ENCODE measurements around the gene TBXAS1. TPM values are rescaled to one million over a fixed set of nuclear protein-coding genes. Genes with fewer than 3 reads are reported as not detected.

TBXAS1 gene
- total RNA-seq, 2 experiments from 2014 or later = 5.5 to 6.0 TPM

- no peaks in the 10 kb centered on the region for H3K9me3 Mint-ChIP-seq
- H3K4me3 ChIP-seq (ENCODE audit: low read length) = no peak overlapping the region
- ATAC-seq (ENCODE audit: poor library complexity) (no peak), DNase-seq (no peak)
- CTCF ChIA-PET = no interaction called here
- POLR2A ChIA-PET = no interaction called here
- no peak for TF ChIP-seq CTCF (IDR thresholded peaks at IDR 0.05)
- H3K4me3 Mint-ChIP-seq = no peak overlapping the region
- H3K36me3 ChIP-seq (ENCODE audit: insufficient read depth, low read length) = no peaks in the 10 kb centered on the region
- intact Hi-C loops (cut with DNase I, micrococcal nuclease) = no loop called here
- no peaks in the 10 kb centered on the region for H3K4me1 ChIP-seq (ENCODE audit: insufficient read depth, low read length)
- H3K4me1 Mint-ChIP-seq (ENCODE audit: low read depth) = no peaks in the 10 kb centered on the region
- H3K27ac Mint-ChIP-seq = no peak overlapping the region
- H3K27me3 Mint-ChIP-seq = no peaks in the 10 kb centered on the region
- H3K36me3 Mint-ChIP-seq (ENCODE audit: low read depth) = no peaks in the 10 kb centered on the region
- no peak overlapping the region for H3K27ac ChIP-seq (ENCODE audit: low read depth in 1 of 2, low read length in 2 of 2)
- no peaks in the 10 kb centered on the region for H3K9me3 ChIP-seq (ENCODE audit: control insufficient read depth in 1 of 2, insufficient read depth in 1 of 2, low read length in 2 of 2)
- H3K27me3 ChIP-seq (ENCODE audit: control insufficient read depth in 1 of 2, insufficient read depth in 2 of 2, low read length in 2 of 2) = no peaks in the 10 kb centered on the region
Observed at GRCh38 chr7:139893999-139894398, 64.9 kb downstream of the TBXAS1 start.

GRCh38 chr7:139895141-139895829 is 66.2 kb downstream of the TBXAS1 start:
- H3K4me1 Mint-ChIP-seq (ENCODE audit: low read depth) = no peaks in the 10 kb centered on the region
- Histone ChIP-seq H3K9me3 (ENCODE audit: control insufficient read depth in 1 of 2, insufficient read depth in 1 of 2, low read length in 2 of 2) (no peaks in the 10 kb centered on the region), H3K27me3 (ENCODE audit: control insufficient read depth in 1 of 2, insufficient read depth in 2 of 2, low read length in 2 of 2) (no peaks in the 10 kb centered on the region), H3K36me3 (ENCODE audit: insufficient read depth, low read length) (no peaks in the 10 kb centered on the region), H3K4me3 (ENCODE audit: low read length) (no peak overlapping the region), H3K27ac (ENCODE audit: low read depth in 1 of 2, low read length in 2 of 2) (no peak overlapping the region), H3K4me1 (ENCODE audit: insufficient read depth, low read length) (no peaks in the 10 kb centered on the region)
- no peaks in the 10 kb centered on the region for H3K9me3 Mint-ChIP-seq
- no peaks in the 10 kb centered on the region for H3K36me3 Mint-ChIP-seq (ENCODE audit: low read depth)
- no peak for ATAC-seq (ENCODE audit: poor library complexity)
- H3K4me3 Mint-ChIP-seq = no peak overlapping the region
- ChIA-PET POLR2A (no interaction called here), CTCF (interaction anchor here (0.6 kb wide), 1 partner anchor 221 kb away, joined by 3 read pairs; no protein-coding TSS in a partner anchor)
- TF ChIP-seq CTCF (IDR thresholded peaks at IDR 0.05) = no peak
- no peaks in the 10 kb centered on the region for H3K27me3 Mint-ChIP-seq
- intact Hi-C loops (cut with DNase I, micrococcal nuclease) = no loop called here
- DNase-seq = no peak
- H3K27ac Mint-ChIP-seq = no peak overlapping the region

GRCh38 chr7:139896288-139896687 is 67.2 kb downstream of the TBXAS1 start:
- Mint-ChIP-seq H3K9me3 (no peaks in the 10 kb centered on the region), H3K4me3 (no peak overlapping the region), H3K27me3 (no peaks in the 10 kb centered on the region), H3K27ac (no peak overlapping the region), H3K36me3 (ENCODE audit: low read depth) (no peaks in the 10 kb centered on the region), H3K4me1 (ENCODE audit: low read depth) (no peaks in the 10 kb centered on the region)
- Histone ChIP-seq H3K27me3 (ENCODE audit: control insufficient read depth in 1 of 2, insufficient read depth in 2 of 2, low read length in 2 of 2) (no peaks in the 10 kb centered on the region), H3K4me3 (ENCODE audit: low read length) (no peak overlapping the region), H3K36me3 (ENCODE audit: insufficient read depth, low read length) (no peaks in the 10 kb centered on the region), H3K27ac (ENCODE audit: low read depth in 1 of 2, low read length in 2 of 2) (no peak overlapping the region), H3K4me1 (ENCODE audit: insufficient read depth, low read length) (no peaks in the 10 kb centered on the region), H3K9me3 (ENCODE audit: control insufficient read depth in 1 of 2, insufficient read depth in 1 of 2, low read length in 2 of 2) (no peaks in the 10 kb centered on the region)
- ChIA-PET CTCF (no interaction called here), POLR2A (no interaction called here)
- ATAC-seq (ENCODE audit: poor library complexity) (no peak), DNase-seq (no peak)
- TF ChIP-seq CTCF (IDR thresholded peaks at IDR 0.05) = no peak
- intact Hi-C loops (cut with DNase I, micrococcal nuclease) = no loop called here
